NT2/D1 (cell line): ENCODE measurements around the gene SF3B5.

Experiments used
- YY1 ChIP-seq: IDR thresholded peaks from 2 replicates; pipeline ENCODE4 v1.6.1; 2011; ENCODE audit not compliant: insufficient read length, insufficient read depth
- ZNF274 ChIP-seq: IDR thresholded peaks from 2 replicates; pipeline ENCODE4 v1.6.1; 2011; ENCODE audit warnings: mild to moderate bottlenecking, low read depth, low read length

DNA sequence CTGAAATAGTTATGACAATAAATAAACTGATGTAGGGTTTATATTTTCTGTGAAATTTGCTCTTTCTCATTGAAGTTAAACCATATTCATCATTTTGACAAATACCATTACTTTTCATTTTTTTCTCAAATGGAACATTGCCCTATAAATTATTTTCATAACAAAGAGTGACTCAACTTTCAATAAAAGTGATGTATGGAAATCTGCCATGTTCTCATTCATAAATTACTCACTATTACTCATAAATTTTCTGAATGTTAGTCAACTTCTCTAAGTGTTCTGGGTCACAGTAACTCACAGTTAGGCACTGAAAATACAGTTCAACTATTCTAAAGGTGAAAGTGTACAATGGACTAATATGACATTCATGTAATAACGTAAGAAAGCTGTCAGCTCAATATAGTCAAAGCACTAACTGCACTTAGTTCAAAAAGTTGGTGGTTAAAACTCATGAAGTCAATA, 35.9 kb upstream of the SF3B5 start:
- TF ChIP-seq YY1 (no peak), ZNF274 (no peak)
